Suprapubic skin (tissue), 4 donors: ENCODE results near the gene NR2F2. TPM values are rescaled to one million over a fixed set of nuclear protein-coding genes. Genes with fewer than 3 reads are reported as not detected.

ENCODE experiments used
- DNase-seq, 2 donors: peaks; one replicate each; pipeline ENCODE4 v3.0.0-alpha.2; 2019; ENCODE audit warnings: low spot score in 2 of 2
- H3K27ac ChIP-seq: fragments of 200-600 bp; sonication (generic); one replicate; pipeline ENCODE4 v1.5.1; 2019
- H3K27me3 ChIP-seq: fragments of 200-600 bp; sonication (generic); one replicate; pipeline ENCODE4 v1.5.1; 2019
- H3K36me3 ChIP-seq: fragments of 200-600 bp; sonication (generic); one replicate; pipeline ENCODE4 v1.5.1; 2019
- H3K4me1 ChIP-seq: fragments of 200-600 bp; sonication (generic); one replicate; pipeline ENCODE4 v1.5.1; 2019
- H3K4me3 ChIP-seq: fragments of 200-600 bp; sonication (generic); one replicate; pipeline ENCODE4 v1.5.1; 2019; ENCODE audit warnings: mild to moderate bottlenecking
- H3K9me3 ChIP-seq: fragments of 200-600 bp; sonication (generic); one replicate; pipeline ENCODE4 v1.5.1; 2019
- CTCF ChIP-seq, 2 donors: fragments of 200-600 bp in 1 of 2; fragments of 450-650 bp in 1 of 2; sonication (generic) in 1 of 2; IDR thresholded peaks; one replicate each; pipeline ENCODE4 v1.5.1; 2016 to 2019; ENCODE audit warnings: antibody characterized with exemption in 2 of 2, mild to moderate bottlenecking in 1 of 2, moderate library complexity in 1 of 2
- EP300 ChIP-seq: sonication (generic); formaldehyde crosslinking; IDR thresholded peaks from one replicate; pipeline ENCODE4 v1.6.1; 2017; ENCODE audit warnings: antibody characterized with exemption
- POLR2A ChIP-seq, 2 donors: fragments of 450-650 bp; IDR thresholded peaks; one replicate each; pipeline ENCODE4 v1.6.1; 2017; ENCODE audit warnings: antibody characterized with exemption in 2 of 2, mild to moderate bottlenecking in 2 of 2, moderate library complexity in 2 of 2
- POLR2AphosphoS5 ChIP-seq, 3 donors: sonication (generic); formaldehyde crosslinking; IDR thresholded peaks; one replicate each; pipeline ENCODE4 v1.6.1; 2017; ENCODE audit warnings: antibody characterized with exemption in 3 of 3
- WGBS: methylation state at CpG from one replicate; pipeline ENCODE4 v1.1.5; 2018; 5-methylcytosine and 5-hydroxymethylcytosine counted together
- total RNA-seq, 4 donors: library from RNA; depleted of rRNA; stranded (reverse); fragments of >200 nt; gene quantifications; one replicate each; pipeline ENCODE4 v1.1.0, GENCODE V29; 2016

The NR2F2 gene
- total RNA-seq, 4 donors from 2014 or later, result 4.0 to 12.7 (median 7.1) TPM

DNA sequence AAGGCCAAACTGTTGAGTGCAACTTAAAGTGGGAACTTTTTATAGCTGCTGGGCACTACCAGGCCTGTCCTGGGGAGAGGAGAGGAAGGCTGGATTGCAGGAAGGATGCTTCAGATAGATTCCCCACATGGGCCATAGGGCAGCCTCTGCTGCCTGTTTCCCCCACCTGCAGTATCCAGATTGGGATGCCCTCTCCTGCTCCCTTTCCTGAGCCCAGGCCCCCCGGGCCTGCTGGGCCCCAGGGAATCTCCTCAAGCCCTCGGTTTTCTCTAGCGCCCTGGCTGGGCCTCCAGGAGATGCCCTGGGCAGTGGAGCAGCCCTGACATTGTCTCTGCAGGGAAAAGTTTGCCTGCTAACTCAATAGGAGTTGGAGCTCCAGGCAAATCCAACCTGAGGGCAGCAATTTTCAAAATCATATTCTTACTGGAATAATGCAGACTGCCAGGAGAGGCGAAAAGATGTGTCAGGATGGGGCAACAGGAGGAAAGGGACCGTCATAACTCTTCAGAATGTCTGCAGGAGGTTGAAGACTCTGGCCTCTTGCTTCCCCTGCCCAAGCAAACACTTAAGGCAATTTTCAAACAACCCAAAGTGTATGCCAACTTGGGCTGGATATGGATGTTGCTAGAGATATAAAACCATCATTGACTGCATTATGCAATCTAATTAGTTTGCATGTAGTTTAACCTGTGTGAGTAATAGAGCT lies 4.4 kb downstream of the NR2F2 start:
- no peak for DNase-seq
- H3K27me3 ChIP-seq, result peaks cover 32% of the 10 kb centered on the region
- no peaks in the 10 kb centered on the region for H3K9me3 ChIP-seq
- peaks cover 13% of the 10 kb centered on the region for H3K36me3 ChIP-seq
- 34% methylated on average over 3 of the region's 5 CpGs for WGBS
- H3K4me1 ChIP-seq, result peaks cover 40% of the 10 kb centered on the region
- no peak for TF ChIP-seq POLR2AphosphoS5 (IDR thresholded peaks at IDR 0.05)
- no peak for TF ChIP-seq POLR2A (IDR thresholded peaks at IDR 0.05)
- no peak for TF ChIP-seq CTCF (IDR thresholded peaks at IDR 0.05)
- TF ChIP-seq EP300, result no peak
- peak overlapping the region; percentile 85 for H3K27ac ChIP-seq
- peak overlapping the region; percentile 71 for H3K4me3 ChIP-seq

DNA sequence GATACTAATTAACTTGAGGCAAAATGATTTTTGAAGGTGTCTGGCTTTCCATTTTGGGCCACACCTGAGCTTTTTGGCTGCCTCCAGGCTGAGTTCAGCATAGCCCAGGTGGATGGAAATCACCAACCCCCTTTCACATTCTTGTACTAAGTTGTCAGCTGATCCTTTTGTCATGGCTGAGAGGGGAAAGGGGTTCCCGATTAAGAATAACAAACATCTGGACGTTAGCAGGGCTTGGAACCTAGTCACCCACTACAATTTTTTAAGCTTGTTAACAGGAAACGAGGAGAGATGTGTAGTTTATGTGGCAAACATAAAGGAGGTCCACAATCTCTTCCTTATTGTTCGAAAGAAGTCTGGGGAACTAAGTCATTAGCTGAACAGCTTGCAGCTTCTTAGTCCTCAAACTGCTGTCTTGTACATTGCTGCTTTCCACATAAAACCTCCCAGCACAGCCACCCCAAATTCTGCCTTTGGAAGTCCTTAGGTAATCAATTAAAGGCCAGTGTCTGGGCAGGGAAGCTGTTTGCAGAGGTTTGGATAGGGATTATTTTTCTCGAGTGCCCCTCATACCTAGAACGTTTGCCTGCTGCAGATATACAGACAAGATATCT lies 5.0 kb downstream of the NR2F2 start:
- Histone ChIP-seq H3K9me3 (no peaks in the 10 kb centered on the region), H3K4me1 (peaks cover 37% of the 10 kb centered on the region), H3K4me3 (peak overlapping the region; percentile 71), H3K27me3 (peaks cover 32% of the 10 kb centered on the region), H3K36me3 (peaks cover 13% of the 10 kb centered on the region), H3K27ac (peak overlapping the region; percentile 51)
- DNase-seq, result no peak
- TF ChIP-seq POLR2AphosphoS5 (IDR thresholded peaks at IDR 0.05) (no peak), CTCF (IDR thresholded peaks at IDR 0.05) (no peak), EP300 (no peak), POLR2A (IDR thresholded peaks at IDR 0.05) (no peak)
- 9% methylated on average over 6 of the region's 6 CpGs for WGBS

GRCh38 chr15:96336108-96336595 lies 5.7 kb downstream of the NR2F2 start:
- Histone ChIP-seq H3K4me1 (peaks cover 37% of the 10 kb centered on the region), H3K9me3 (no peaks in the 10 kb centered on the region), H3K27ac (peak overlapping the region; percentile 51), H3K4me3 (peak overlapping the region; percentile 71), H3K36me3 (peaks cover 13% of the 10 kb centered on the region), H3K27me3 (peaks cover 37% of the 10 kb centered on the region)
- DNase-seq, result no peak
- TF ChIP-seq POLR2A (IDR thresholded peaks at IDR 0.05) (no peak), POLR2AphosphoS5 (IDR thresholded peaks at IDR 0.05) (no peak), CTCF (IDR thresholded peaks at IDR 0.05) (no peak), EP300 (no peak)
- 13% methylated on average over 7 of the region's 7 CpGs for WGBS

- H3K27me3 ChIP-seq, result peaks cover 39% of the 10 kb centered on the region
- H3K9me3 ChIP-seq, result no peaks in the 10 kb centered on the region
- 44% methylated on average over 9 of the region's 9 CpGs for WGBS
- TF ChIP-seq POLR2A (IDR thresholded peaks at IDR 0.05) (no peak), CTCF (IDR thresholded peaks at IDR 0.05) (no peak), EP300 (no peak), POLR2AphosphoS5 (IDR thresholded peaks at IDR 0.05) (no peak)
- peak overlapping the region; percentile 51 for H3K27ac ChIP-seq
- no peak for DNase-seq
- H3K4me1 ChIP-seq, result peaks cover 31% of the 10 kb centered on the region
- H3K36me3 ChIP-seq, result peaks cover 13% of the 10 kb centered on the region
- H3K4me3 ChIP-seq, result peak overlapping the region; percentile 71
Observed at GRCh38 chr15:96336596-96337364, 6.3 kb downstream of the NR2F2 start.
